Measurements from ENCODE around the gene CXCL14. TPM values are rescaled to one million over a fixed set of nuclear protein-coding genes. Genes with fewer than 3 reads are reported as not detected.

CXCL14 gene
- total and polyA plus RNA-seq, 2 of the 13 experiments (the other 11 are each of a cell fraction or from before 2014, with no cell fraction given), result not detected

DNA sequence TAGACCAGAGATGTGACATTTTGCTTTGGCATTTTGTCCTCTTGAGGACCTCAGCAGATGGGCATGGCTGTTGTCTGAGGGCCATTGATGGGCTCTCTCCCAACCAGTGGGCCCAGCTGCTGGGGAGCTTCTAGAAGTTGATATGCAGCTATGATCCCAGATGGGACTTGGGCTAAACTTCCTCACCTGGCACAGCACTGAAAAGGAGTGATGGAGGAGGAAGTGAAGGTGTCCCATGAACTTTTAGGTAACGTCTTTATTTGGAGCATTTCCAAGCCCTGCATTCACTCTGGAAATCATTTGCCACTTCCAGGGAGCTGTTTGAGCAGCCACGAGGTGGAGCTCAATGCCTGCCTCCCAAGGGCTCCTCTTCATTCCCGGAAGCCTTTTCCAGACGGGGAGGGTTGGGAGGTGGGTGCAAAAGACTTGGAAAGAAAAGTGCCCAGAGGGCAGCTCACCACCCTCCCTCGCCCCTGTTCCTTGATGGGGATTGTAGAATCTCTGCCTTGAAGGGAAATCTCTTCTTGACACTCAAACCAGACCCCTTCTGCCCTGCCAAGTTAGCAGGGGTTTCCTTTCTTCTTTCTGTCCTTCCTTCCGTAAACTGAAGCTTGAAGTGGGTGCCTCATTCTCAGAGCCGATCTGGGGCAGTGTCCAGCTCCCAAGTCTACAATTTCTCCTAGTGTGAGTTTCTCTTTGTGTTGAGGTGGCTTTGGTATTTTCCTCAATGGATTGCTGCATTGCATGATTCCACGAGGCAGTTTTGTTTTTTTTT is 24.9 kb downstream of the CXCL14 start (continued):
- TF ChIP-seq NFAT5 (CRISPR knock-in tag; IDR thresholded peaks at IDR 0.05), result no peak
- no peak for TF ChIP-seq SMARCC2 (IDR thresholded peaks at IDR 0.05)
- TF ChIP-seq RAD21 (CRISPR knock-in tag; IDR thresholded peaks at IDR 0.05), result 0 out of 2 replicates have a peak, but pooled peaks have one; percentile 25
- TF ChIP-seq ZNF205 (CRISPR knock-in tag; IDR thresholded peaks at IDR 0.05), result no peak
- no peak for TF ChIP-seq ZNF737 (CRISPR knock-in tag; IDR thresholded peaks at IDR 0.05; ENCODE audit: borderline replicate concordance)
- no peak for TF ChIP-seq SALL2 (CRISPR knock-in tag; IDR thresholded peaks at IDR 0.05)
- TF ChIP-seq ZNF749 (CRISPR knock-in tag; IDR thresholded peaks at IDR 0.05; ENCODE audit: borderline replicate concordance), result no peak
- no peak for TF ChIP-seq ZFP36L2 (CRISPR knock-in tag; IDR thresholded peaks at IDR 0.05)
- TF ChIP-seq EP300 (IDR thresholded peaks at IDR 0.05; ENCODE audit: low read depth in 2 of 2, low read length in 2 of 2), result 0 out of 4 replicates have a peak, but pooled peaks of 1 of the 2 experiments have one; percentile 11
- no peak for TF ChIP-seq EP300 (CRISPR knock-in tag; IDR thresholded peaks at IDR 0.05; ENCODE audit: borderline replicate concordance)
- TF ChIP-seq, protein P1, sequence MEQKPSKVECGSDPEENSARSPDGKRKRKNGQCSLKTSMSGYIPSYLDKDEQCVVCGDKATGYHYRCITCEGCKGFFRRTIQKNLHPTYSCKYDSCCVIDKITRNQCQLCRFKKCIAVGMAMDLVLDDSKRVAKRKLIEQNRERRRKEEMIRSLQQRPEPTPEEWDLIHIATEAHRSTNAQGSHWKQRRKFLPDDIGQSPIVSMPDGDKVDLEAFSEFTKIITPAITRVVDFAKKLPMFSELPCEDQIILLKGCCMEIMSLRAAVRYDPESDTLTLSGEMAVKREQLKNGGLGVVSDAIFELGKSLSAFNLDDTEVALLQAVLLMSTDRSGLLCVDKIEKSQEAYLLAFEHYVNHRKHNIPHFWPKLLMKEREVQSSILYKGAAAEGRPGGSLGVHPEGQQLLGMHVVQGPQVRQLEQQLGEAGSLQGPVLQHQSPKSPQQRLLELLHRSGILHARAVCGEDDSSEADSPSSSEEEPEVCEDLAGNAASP (CRISPR knock-in tag; IDR thresholded peaks at IDR 0.05; ENCODE audit: borderline replicate concordance), result no peak
- no peak for TF ChIP-seq ZGPAT (CRISPR knock-in tag; IDR thresholded peaks at IDR 0.05)
- no peak for TF ChIP-seq ATRX (CRISPR knock-in tag; IDR thresholded peaks at IDR 0.05; ENCODE audit: borderline replicate concordance)
- no peak for TF ChIP-seq ZSCAN22 (CRISPR knock-in tag; IDR thresholded peaks at IDR 0.05)
- TF ChIP-seq PBX2 (CRISPR knock-in tag; IDR thresholded peaks at IDR 0.05), result no peak
- TF ChIP-seq ZNF616 (CRISPR knock-in tag; IDR thresholded peaks at IDR 0.05; ENCODE audit: low read depth), result no peak
- TF ChIP-seq ZNF547 (CRISPR knock-in tag; IDR thresholded peaks at IDR 0.05), result no peak
- no peak for TF ChIP-seq ISL2 (CRISPR knock-in tag; IDR thresholded peaks at IDR 0.05)
- no peak for TF ChIP-seq TOPORS (CRISPR knock-in tag; IDR thresholded peaks at IDR 0.05)

Measured in HepG2 (cell line).